WI38 (cell line): ENCODE measurements around the gene CHPF.
A peak's percentile ranks its signal among the peaks of the same experiment; 100 is the strongest.

Source experiments
- H3K4me3 ChIP-seq: 2 replicates; pipeline ENCODE4 v1.5.1; 2011; ENCODE audit warnings: low read depth, mild to moderate bottlenecking, control low read depth, low read length
- CTCF ChIP-seq: IDR thresholded peaks from 2 replicates; pipeline ENCODE4 v1.5.1; 2012; ENCODE audit warnings: low read depth, mild to moderate bottlenecking, control low read depth, low read length

CHPF gene

DNA sequence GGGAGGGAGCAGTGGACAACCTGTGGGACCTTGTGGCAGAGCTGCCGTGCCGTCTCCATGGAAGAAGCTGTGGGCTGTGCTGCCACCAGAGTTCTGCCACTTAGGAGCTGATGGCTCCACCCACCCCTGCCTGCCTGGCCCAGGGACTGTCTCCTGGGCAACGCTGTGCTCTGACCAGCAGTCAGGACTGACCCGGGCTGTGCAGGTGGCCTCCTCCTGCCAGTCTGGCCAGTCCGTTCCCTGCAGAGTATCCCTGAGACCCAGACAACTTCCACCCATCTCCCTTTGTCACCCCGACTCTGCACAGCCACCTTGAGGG is 16.6 kb downstream of the CHPF start:
- TF ChIP-seq CTCF = no peak
- H3K4me3 ChIP-seq = no peak overlapping the region

DNA sequence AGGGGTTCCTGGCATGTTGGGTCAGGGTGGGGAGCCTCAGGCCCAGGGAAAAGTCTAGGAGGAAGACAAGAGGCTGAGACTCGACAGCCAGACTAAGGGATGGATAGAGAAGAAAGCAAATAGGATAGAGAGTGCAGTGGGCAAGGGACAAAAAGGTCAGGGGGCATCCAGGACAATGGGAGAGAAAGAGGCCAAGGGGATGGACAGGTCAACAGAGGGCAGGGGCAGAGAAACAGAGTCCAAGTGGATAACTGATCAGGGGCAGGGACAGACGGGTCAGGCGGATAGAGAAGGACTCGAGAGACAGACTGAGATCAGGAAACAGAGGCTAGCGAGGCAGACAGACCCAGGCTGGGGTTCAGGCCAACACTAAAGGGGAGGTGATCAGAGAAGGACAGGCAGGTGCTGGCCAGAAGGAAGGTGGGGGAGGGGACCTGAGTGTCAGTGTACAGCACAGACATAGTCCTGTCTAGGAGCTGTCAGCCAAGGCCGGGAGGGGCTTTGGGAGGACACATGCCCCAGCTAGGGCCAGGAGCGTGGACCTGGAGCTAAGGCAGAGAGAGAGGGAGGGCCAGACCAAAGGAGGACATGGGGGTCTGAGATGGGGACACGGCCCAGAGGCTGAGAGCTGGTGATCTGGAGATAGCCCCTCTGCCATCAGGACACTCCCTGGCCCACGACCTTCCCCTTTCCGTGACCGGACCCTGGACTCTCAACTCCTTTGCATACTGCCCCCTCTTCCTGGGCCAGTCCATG is 17.1 kb downstream of the CHPF start:
- no peak for TF ChIP-seq CTCF

DNA sequence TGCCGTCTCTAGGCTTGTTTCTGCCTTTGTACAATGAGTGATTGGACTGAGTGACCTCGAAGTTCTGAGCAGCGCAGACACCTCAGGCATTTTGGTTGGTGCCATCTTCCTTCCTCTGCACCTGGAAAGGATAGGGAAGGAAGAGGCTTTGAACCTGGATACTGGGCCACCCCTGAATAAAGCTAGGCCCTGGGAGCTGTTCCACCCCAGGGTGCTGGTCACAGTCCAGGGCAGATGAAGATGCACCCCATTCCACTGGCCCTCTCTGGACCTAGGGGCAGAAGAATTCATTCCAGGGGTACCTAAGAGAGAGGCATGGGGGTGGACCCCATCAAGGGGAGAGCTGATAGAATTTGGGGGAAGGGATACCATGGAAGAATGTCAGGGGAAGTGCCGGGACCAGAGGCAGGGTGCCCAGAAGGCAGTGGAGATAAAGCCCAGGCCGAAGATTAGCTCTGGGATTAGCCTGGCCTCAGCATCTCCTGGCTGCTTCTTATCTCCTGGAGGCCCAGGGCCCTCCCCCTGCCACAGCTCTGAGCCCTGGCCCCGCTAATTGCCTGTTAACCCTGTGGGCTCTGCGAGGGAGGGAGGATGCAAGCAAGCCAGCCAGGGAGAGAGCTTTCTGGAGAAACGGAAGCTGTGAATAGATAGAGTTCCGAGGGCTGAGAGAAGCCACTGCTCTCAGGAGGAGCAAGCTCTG is 17.9 kb downstream of the CHPF start:
- H3K4me3 ChIP-seq = no peak overlapping the region
- no peak for TF ChIP-seq CTCF

More for the DNA sequence above, 17.1 kb downstream of the CHPF start:
- H3K4me3 ChIP-seq = no peak overlapping the region

DNA sequence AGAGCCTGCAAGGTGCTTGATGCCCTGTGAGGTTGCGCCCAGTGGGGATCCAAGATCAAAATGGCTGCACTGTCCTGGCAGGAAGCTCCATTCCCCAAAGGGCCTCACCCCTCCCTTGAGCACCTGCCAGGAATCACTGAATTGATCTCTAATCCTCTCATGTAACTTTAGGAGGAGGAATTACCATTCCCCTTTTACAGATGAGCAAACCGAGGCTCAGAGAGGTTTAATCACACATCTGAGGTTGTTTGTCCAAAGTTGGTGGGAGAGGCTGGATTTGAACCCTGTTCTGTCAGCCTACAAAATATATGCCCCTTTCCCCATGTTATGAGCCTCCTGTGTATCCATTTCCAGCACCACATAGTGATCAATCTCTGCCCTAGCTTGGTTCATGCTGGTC is 18.8 kb downstream of the CHPF start:
- no peak overlapping the region for H3K4me3 ChIP-seq
- no peak for TF ChIP-seq CTCF

DNA sequence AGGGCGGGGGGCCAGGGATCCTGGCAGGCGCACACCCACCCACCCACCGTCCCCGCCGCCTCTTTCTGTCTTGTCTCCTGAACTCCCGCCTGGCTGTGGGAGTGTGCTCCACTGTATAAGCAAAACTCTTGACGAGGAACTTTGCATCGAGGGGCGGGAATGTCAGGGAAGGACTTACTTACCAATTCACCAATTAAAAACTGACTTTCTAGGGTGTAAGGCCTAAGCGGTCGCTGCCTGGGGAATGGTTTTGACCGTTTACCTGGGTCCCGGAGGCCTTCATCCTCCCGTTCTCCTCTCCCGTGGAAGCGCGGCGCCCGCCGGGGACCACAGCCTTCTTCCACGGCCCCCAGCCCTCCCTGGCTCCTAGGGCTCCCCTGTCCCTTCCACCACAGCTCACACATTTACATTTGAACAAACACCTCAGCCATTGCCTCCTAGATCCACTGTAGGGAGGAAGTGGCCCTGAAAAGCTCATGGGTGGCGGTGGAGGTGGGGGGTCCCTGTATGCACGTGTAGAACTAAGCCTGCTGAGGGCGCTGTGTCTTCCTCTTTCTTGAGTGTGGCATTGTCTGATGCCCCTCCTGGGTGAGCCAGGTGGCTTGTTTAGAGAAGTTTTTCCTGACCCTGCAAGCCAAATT is 20.5 kb downstream of the CHPF start:
- no peak for TF ChIP-seq CTCF
- no peak overlapping the region for H3K4me3 ChIP-seq

DNA sequence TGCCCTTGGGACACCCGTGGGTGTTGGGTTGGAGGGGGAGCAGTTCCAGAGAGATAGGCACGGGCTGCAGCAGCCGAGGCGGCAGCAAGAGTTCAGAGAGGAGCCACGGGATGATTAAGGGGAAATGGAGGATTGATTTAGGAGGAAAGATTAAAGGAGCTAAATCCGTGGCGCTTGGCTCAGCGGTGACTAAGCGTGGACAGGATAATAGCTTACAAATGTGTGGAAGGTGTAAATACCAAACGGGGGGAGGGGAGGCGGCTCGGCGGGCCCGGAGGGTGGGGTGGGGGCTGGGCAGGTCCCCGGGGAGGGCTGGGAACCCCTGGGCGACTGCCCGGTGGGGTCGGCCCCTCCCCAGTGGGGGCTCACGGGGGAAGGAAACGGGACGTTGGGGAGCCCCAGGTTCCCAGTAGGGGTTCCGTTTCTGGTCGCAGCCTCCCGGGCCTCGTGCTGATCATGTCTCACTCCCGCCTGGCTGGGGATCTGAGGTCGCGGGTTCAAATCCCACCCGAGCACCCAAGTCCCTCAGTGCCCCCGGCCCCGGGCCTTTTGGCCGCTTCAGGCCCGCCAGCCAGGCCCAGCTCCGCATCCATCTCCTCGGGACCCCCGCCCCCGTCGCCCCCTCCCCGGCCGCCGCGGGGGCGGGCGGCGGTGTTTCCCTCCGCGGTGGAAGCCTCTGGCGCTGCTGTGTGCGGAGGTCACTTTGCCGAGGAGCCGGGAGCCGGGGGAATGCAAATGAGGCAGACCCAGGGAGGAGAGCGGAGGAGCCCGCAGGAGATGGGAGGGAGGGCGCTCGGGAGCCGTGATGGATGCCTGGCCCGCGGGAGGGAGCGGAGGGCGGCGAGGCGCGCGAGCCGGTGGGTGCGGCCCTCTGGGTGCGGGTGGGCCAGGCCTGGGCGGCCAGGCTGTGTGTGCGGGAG is 21.2 kb downstream of the CHPF start:
- peak overlapping the region; percentile 3; the same call in 1 of the 2 replicates for H3K4me3 ChIP-seq
- no peak for TF ChIP-seq CTCF
